Esophagus squamous epithelium (tissue), 5 donors: ENCODE measurements around the gene ARFGEF3. TPM values are rescaled to one million over a fixed set of nuclear protein-coding genes. Genes with fewer than 3 reads are reported as not detected.

Source experiments
- DNase-seq: peaks from one replicate; lab custom pipeline; 2025; lab: John Stamatoyannopoulos, UW
- H3K27ac ChIP-seq, 4 donors: fragments of 200-600 bp; sonication (generic); one replicate each; pipeline ENCODE4 v1.5.1; 2016 to 2019; ENCODE audit warnings: mild to moderate bottlenecking in 1 of 4
- H3K27me3 ChIP-seq, 4 donors: fragments of 200-600 bp; sonication (generic); 1 replicate in 3 of 4; 2 replicates in 1 of 4; pipeline versions ENCODE4 v1.5.1 to v1.6.0; 2017 to 2021; ENCODE audit warnings: antibody characterized with exemption in 1 of 4
- H3K36me3 ChIP-seq, 3 donors: fragments of 200-600 bp; sonication (generic); one replicate each; pipeline ENCODE4 v1.5.1; 2016 to 2019
- H3K4me1 ChIP-seq, 3 donors: fragments of 200-600 bp; sonication (generic); one replicate each; pipeline ENCODE4 v1.5.1; 2017 to 2019
- H3K4me3 ChIP-seq, 4 donors: fragments of 200-600 bp; sonication (generic); 1 replicate in 3 of 4; 2 replicates in 1 of 4; pipeline ENCODE4 v1.5.1; 2016 to 2019; ENCODE audit warnings: mild to moderate bottlenecking in 2 of 4, moderate library complexity in 1 of 4
- H3K9me3 ChIP-seq, 3 donors: fragments of 200-600 bp; sonication (generic); one replicate each; pipeline ENCODE4 v1.5.1; 2016 to 2019
- POLR2A ChIP-seq, 4 donors: fragments of 450-650 bp; IDR thresholded peaks; one replicate each; pipeline ENCODE4 v1.6.1; 2017; ENCODE audit warnings: antibody characterized with exemption in 4 of 4, mild to moderate bottlenecking in 4 of 4, moderate library complexity in 3 of 4
- WGBS, 2 donors: methylation state at CpG; one replicate each; pipeline ENCODE4 v1.1.5; 2018; 5-methylcytosine and 5-hydroxymethylcytosine counted together
- intact Hi-C: fragments of 100-400 bp; cut with DNase I; formaldehyde crosslinking; loops from one replicate; pipeline ENCODE4 v1.15.0; 2022
- total RNA-seq, 4 donors: library from RNA; depleted of rRNA; stranded (reverse); fragments of >200 nt; gene quantifications; one replicate each; pipeline ENCODE4 v1.1.0, GENCODE V29; 2016
- TF ChIP-seq, protein P1 (sequence below), 6 experiments: fragments of 450-650 bp in 4 of 6; fragments of 200-600 bp in 2 of 6; sonication (generic) in 2 of 6; IDR thresholded peaks; one replicate each; pipeline ENCODE4 v1.5.1; 2016 to 2019; ENCODE audit warnings: antibody characterized with exemption in 6 of 6, mild to moderate bottlenecking in 4 of 6, moderate library complexity in 4 of 6
- donor health status: DM: yes; HTN: yes; CAD: no.

ARFGEF3 gene
- total RNA-seq, 4 donors from 2014 or later: 0.92 to 1.0 (median 0.99) TPM

DNA sequence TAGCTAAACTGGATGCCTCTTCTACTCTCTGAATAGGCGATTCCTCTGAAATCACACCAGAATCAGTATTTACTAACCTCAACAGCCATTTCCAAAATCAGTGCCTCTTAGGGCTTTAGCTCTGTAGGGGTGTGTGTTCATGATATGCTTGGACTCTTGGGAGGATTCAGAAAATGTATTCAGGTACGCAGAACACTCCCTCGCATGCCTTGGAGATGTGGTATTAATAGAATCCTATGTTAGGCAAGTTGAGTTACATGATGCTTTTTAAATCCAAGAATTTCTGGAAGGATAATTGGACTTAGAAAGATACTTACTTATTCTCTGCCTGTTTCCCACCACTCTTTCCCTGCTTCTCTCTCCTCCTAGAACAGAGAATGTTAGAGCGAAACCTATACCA is 88.3 kb downstream of the ARFGEF3 start:
- intact Hi-C loops: no loop called here
- WGBS, 2 donors: 88 to 96% methylated on average over 4 of the region's 4 CpGs
- no peaks in the 10 kb centered on the region for H3K9me3 ChIP-seq
- no peak overlapping the region for H3K4me3 ChIP-seq
- peaks cover 0 to 11% (median 0%) of the 10 kb centered on the region in 3 donors for H3K4me1 ChIP-seq
- H3K27me3 ChIP-seq: no peaks in the 10 kb centered on the region
- H3K27ac ChIP-seq: no peak overlapping the region
- TF ChIP-seq, protein P1, sequence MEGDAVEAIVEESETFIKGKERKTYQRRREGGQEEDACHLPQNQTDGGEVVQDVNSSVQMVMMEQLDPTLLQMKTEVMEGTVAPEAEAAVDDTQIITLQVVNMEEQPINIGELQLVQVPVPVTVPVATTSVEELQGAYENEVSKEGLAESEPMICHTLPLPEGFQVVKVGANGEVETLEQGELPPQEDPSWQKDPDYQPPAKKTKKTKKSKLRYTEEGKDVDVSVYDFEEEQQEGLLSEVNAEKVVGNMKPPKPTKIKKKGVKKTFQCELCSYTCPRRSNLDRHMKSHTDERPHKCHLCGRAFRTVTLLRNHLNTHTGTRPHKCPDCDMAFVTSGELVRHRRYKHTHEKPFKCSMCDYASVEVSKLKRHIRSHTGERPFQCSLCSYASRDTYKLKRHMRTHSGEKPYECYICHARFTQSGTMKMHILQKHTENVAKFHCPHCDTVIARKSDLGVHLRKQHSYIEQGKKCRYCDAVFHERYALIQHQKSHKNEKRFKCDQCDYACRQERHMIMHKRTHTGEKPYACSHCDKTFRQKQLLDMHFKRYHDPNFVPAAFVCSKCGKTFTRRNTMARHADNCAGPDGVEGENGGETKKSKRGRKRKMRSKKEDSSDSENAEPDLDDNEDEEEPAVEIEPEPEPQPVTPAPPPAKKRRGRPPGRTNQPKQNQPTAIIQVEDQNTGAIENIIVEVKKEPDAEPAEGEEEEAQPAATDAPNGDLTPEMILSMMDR (IDR thresholded peaks at IDR 0.05): no peak
- TF ChIP-seq POLR2A (IDR thresholded peaks at IDR 0.05): no peak
- DNase-seq: no peak
- H3K36me3 ChIP-seq: no peaks in the 10 kb centered on the region

DNA sequence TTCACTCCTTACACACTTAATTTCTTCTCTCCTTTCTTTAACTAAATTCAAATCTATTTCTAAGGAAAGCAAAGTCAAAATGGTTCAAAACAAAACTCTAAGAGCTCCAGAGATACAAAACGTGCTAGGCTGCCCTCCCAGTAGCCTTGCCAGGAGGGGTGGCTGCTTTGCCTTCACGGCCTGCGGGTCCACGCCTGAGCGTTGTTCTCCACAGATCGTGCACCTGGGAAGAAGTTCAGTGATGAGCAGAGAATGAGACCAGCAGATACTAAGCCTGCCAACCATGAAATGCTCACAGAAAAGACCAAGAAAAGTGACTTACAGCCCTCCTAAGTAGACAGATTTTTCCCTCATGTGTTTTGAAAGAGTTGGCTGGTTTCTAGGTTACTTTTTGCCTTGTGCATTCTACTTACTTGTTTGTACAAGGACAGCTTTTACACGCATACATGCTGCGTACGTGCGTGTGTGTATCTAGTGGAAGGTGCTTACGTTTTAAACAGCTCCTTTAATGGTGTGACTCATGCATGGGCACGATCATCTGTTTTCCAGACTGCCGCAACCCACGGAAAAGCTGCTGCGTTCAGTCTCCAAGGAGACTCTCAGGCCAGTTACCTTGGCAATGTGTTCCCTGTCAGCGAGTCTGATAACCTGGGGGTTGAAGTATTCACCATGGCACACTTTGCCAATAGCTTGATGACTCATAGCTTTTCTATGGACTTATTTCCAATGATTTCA is 88.9 kb downstream of the ARFGEF3 start:
- H3K9me3 ChIP-seq: no peaks in the 10 kb centered on the region
- no peaks in the 10 kb centered on the region for H3K27me3 ChIP-seq
- DNase-seq: no peak
- H3K36me3 ChIP-seq: no peaks in the 10 kb centered on the region
- 59 to 62% methylated on average over 16 of the region's 16 CpGs for WGBS, 2 donors
- H3K4me3 ChIP-seq: no peak overlapping the region
- intact Hi-C loops: no loop called here
- peaks cover 0 to 11% (median 0%) of the 10 kb centered on the region in 3 donors for H3K4me1 ChIP-seq
- no peak overlapping the region for H3K27ac ChIP-seq
- TF ChIP-seq, protein P1 (IDR thresholded peaks at IDR 0.05): no peak
- no peak for TF ChIP-seq POLR2A (IDR thresholded peaks at IDR 0.05)

DNA sequence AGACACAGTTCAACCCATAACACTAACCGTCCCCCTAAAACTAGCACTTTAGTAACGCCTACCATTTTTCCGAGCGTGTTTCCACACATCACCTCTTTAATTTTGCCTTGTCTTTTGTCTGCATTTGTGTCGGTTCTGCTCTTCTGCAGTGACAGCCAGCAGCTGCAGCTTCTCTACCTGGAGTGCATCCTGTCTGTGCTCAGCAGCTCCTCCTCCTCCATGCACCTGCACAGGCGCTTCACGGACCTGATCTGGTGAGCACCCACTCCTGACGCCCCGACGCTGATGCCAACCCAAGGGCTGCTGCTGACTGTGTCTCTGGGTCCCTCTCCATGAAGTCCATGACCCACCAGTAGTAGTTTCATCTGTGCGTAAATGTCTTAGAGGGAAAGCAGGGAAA is 92.0 kb downstream of the ARFGEF3 start:
- TF ChIP-seq POLR2A (IDR thresholded peaks at IDR 0.05): no peak
- TF ChIP-seq, protein P1 (IDR thresholded peaks at IDR 0.05): no peak
- no peak for DNase-seq
- Histone ChIP-seq H3K27ac (no peak overlapping the region), H3K4me1 (peaks cover 0 to 11% (median 0%) of the 10 kb centered on the region in 3 donors), H3K36me3 (no peaks in the 10 kb centered on the region), H3K9me3 (no peaks in the 10 kb centered on the region), H3K4me3 (no peak overlapping the region), H3K27me3 (no peaks in the 10 kb centered on the region)
- intact Hi-C loops: no loop called here
- whole genome bisulfite sequencing, 2 donors: 85 to 88% methylated on average over 7 to 10 of the region's 11 CpGs

DNA sequence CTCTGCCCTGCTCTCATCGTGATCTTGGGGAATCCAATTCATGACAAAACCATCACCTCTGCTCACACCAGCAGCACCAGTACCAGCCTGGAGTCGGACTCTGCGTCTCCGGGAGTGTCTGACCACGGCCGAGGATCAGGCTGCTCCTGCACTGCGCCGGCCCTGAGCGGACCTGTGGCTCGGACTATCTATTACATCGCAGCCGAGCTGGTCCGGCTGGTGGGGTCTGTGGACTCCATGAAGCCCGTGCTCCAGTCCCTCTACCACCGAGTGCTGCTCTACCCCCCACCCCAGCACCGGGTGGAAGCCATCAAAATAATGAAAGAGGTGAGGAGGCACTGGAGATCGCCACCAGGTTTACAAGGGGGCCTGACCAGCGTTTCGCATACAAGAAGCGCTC is 93.7 kb downstream of the ARFGEF3 start:
- WGBS, 2 donors: 89 to 93% methylated on average over 9 to 18 of the region's 20 CpGs
- Histone ChIP-seq H3K4me1 (peaks cover 0 to 8% (median 0%) of the 10 kb centered on the region in 3 donors), H3K36me3 (no peaks in the 10 kb centered on the region), H3K9me3 (no peaks in the 10 kb centered on the region), H3K4me3 (no peak overlapping the region), H3K27ac (no peak overlapping the region), H3K27me3 (no peaks in the 10 kb centered on the region)
- TF ChIP-seq POLR2A (IDR thresholded peaks at IDR 0.05): no peak
- TF ChIP-seq, protein P1 (IDR thresholded peaks at IDR 0.05): no peak
- no peak for DNase-seq
- intact Hi-C loops: no loop called here

DNA sequence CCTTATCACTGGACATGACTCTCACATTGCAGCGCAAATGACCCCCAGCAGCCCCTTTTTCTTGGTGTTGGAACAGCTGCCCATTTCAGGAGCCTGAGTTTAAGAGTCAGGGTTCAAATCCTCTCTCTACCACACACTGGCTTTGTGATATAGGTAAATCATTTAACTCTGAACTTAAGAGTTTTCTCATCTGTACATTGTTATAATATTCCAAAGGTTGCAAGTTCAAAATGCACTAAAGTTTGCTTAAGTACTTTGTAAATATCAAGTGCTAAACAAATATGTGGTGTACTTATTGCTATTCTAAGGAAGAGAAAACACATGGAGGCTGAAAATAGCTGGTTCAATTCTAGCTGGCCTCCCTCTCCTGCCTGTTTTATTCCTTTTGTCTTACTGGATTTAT is 95.9 kb downstream of the ARFGEF3 start:
- H3K4me1 ChIP-seq: no peaks in the 10 kb centered on the region
- DNase-seq: no peak
- H3K27ac ChIP-seq: no peak overlapping the region
- no peak overlapping the region for H3K4me3 ChIP-seq
- intact Hi-C loops: no loop called here
- no peaks in the 10 kb centered on the region for H3K27me3 ChIP-seq
- no peaks in the 10 kb centered on the region for H3K36me3 ChIP-seq
- WGBS, 2 donors: 88 to 95% methylated on average over 1 of the region's 1 CpG
- no peaks in the 10 kb centered on the region for H3K9me3 ChIP-seq
- TF ChIP-seq, protein P1 (IDR thresholded peaks at IDR 0.05): no peak
- TF ChIP-seq POLR2A (IDR thresholded peaks at IDR 0.05): no peak
